Naive thymus-derived CD8-positive, alpha-beta T cell (primary cell): ENCODE measurements around the gene ALS2CL. TPM values are rescaled to one million over a fixed set of nuclear protein-coding genes. Genes with fewer than 3 reads are reported as not detected.
"Not testable (repeated sequence)": the region's sequence is repeated elsewhere in the genome, so short reads cannot be mapped to it uniquely, and the experiment has no call there.

Experiments
- ATAC-seq, 2 donors: fragments of 150-1000 bp; cut with Tn5 transposase in 1 of 2; sonication (Bioruptor Pico), chemical (Tn5 transposase) in 1 of 2; 1 replicate in 1 of 2; 2 replicates in 1 of 2; pipeline ENCODE4 v1.10.0; 2021; ENCODE audit warnings: mild to moderate bottlenecking in 2 of 2, moderate library complexity in 2 of 2
- POLR2A ChIA-PET: fragments of 350-600 bp; sonication (Branson Sonifier 250); formaldehyde crosslinking; loops from one replicate; lab custom pipeline; 2021; ENCODE audit warnings: antibody characterized with exemption; lab: Charles Lee
- DNase-seq, 10 donors: peaks; one replicate each; pipeline versions ENCODE4 v3.0.0 to v3.0.0-alpha.2; 2020 to 2022
- H3K27ac Mint-ChIP-seq, 10 donors: one replicate each; pipeline ENCODE4 v1.8.0; 2020 to 2022; ENCODE audit warnings: mild to moderate bottlenecking in 10 of 10, mixed read lengths in 10 of 10, moderate library complexity in 4 of 10, inconsistent platforms in 1 of 10
- H3K27me3 Mint-ChIP-seq, 5 donors: one replicate each; pipeline ENCODE4 v1.8.0; 2021 to 2022; ENCODE audit warnings: mixed read lengths in 5 of 5
- H3K36me3 Mint-ChIP-seq, 3 donors: one replicate each; pipeline ENCODE4 v1.8.0; 2020 to 2022; ENCODE audit warnings: mixed read lengths in 3 of 3, mild to moderate bottlenecking in 2 of 3, inconsistent platforms in 1 of 3
- H3K4me1 Mint-ChIP-seq, 4 donors: one replicate each; pipeline ENCODE4 v1.8.0; 2021 to 2022; ENCODE audit warnings: mixed read lengths in 4 of 4
- H3K4me3 Mint-ChIP-seq, 10 donors: one replicate each; pipeline ENCODE4 v1.8.0; 2020 to 2022; ENCODE audit warnings: mild to moderate bottlenecking in 10 of 10, mixed read lengths in 10 of 10, moderate library complexity in 6 of 10, inconsistent platforms in 1 of 10
- H3K9me3 Mint-ChIP-seq, 9 donors: one replicate each; pipeline ENCODE4 v1.8.0; 2020 to 2022; ENCODE audit warnings: mixed read lengths in 9 of 9, mild to moderate bottlenecking in 3 of 9, inconsistent platforms in 1 of 9, moderate library complexity in 1 of 9
- polyA plus RNA-seq, 3 donors: library from polyadenylated mRNA; unstranded; fragments of 300-500 nt; fragmentation: Illumina TruSeq; gene quantifications; one replicate each; pipeline ENCODE4 v1.2.3, GENCODE V29; 2021
- total RNA-seq, 8 experiments: library from RNA in 2 of 8; stranded (reverse) in 2 of 8; gene quantifications; one replicate each; pipeline ENCODE4 v1.2.3 and lab custom pipeline; 2021 to 2026

ALS2CL gene, protein sequence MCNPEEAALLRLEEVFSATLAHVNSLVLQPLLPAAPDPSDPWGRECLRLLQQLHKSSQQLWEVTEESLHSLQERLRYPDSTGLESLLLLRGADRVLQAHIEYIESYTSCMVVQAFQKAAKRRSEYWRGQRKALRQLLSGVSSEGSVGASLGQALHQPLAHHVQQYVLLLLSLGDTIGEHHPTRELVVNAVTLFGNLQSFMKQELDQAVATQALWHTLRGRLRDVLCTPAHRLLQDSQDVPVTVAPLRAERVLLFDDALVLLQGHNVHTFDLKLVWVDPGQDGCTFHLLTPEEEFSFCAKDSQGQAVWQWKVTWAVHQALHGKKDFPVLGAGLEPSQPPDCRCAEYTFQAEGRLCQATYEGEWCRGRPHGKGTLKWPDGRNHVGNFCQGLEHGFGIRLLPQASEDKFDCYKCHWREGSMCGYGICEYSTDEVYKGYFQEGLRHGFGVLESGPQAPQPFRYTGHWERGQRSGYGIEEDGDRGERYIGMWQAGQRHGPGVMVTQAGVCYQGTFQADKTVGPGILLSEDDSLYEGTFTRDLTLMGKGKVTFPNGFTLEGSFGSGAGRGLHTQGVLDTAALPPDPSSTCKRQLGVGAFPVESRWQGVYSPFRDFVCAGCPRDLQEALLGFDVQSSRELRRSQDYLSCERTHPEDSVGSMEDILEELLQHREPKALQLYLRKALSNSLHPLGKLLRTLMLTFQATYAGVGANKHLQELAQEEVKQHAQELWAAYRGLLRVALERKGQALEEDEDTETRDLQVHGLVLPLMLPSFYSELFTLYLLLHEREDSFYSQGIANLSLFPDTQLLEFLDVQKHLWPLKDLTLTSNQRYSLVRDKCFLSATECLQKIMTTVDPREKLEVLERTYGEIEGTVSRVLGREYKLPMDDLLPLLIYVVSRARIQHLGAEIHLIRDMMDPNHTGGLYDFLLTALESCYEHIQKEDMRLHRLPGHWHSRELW
- total RNA-seq = 10 to 100 TPM in 1 of 2 experiments, 1 to 10 TPM in 1; 9.1 to 10.2 TPM
- polyA plus RNA-seq = 1 to 10 TPM in 1 of 3 donors, under 1 TPM in 2; 0.48 to 1.2 (median 0.85) TPM
- total RNA-seq (lab: John Stamatoyannopoulos, UW) = 7.7 to 43.4 (median 24.8) reads per million in 6 experiments

DNA sequence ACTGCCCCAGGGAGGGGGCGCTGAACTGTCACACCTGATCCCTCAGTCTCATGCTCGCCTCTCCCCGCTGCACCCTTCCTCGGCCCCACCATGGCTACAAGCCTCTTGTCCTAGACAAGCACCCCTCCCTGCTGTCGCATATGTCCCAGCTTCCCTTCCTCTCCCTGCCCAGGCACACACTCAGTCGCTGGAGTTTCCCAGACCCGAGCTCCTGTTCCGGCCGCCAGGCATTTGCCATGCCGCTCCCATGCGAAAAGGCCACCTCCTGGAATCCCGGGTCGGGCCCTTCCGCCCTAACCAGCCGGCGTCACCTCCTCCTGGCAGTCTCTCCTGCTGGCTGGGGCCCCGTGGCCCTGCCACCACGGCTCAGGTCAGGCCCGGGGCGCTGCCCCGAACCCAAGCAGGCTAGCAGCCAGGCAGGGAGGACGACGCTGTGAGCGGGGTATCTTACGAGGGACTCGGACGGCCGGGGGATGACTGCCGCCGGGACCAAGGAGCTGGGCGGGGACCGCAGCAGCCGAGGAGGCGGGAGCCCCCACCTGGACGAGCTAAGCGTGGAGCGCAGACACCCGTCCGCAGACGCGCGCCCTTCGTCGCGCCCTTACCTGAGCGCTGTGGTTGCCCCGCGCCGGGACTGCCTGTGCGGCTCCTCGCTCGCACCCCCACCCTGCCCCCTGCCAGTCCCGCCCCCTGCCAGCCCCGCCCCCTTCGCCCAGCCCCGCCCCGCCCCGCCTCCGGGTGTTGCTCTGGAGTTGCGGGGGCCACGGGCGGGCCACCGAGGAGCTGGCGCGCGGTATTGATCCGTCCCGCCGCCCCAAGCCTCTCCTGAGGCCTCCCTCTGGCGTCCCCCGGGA is at the start of gene ALS2CL:
TSS of gene ALS2CL (minus strand) at position 642 of the 854 bp plus-strand sequence. CDS start 4,239 bp downstream, outside the sequence.
- DNase-seq = peak; percentile 50 to 83 (median 72)
- Mint-ChIP-seq H3K27ac (peak within 1 kb of the TSS in 9 of 10 donors; percentile 29 to 93 (median 83)), H3K9me3 (no peaks in the 10 kb centered on the region), H3K4me3 (peak within 1 kb of the TSS; percentile 72 to 90 (median 86)), H3K4me1 (peaks cover 27 to 59% (median 53%) of the 10 kb centered on the region in 4 donors), H3K27me3 (peaks cover 0 to 3% (median 0%) of the 10 kb centered on the region in 5 donors), H3K36me3 (no peaks in the 10 kb centered on the region)
- POLR2A ChIA-PET = interaction anchor here (1.1 to 1.2 kb wide), 2 partner anchors 63 to 155 kb away, joined by 3 to 4 read pairs; no protein-coding TSS in a partner anchor
- ATAC-seq = peak; percentile 78 to 85

DNA sequence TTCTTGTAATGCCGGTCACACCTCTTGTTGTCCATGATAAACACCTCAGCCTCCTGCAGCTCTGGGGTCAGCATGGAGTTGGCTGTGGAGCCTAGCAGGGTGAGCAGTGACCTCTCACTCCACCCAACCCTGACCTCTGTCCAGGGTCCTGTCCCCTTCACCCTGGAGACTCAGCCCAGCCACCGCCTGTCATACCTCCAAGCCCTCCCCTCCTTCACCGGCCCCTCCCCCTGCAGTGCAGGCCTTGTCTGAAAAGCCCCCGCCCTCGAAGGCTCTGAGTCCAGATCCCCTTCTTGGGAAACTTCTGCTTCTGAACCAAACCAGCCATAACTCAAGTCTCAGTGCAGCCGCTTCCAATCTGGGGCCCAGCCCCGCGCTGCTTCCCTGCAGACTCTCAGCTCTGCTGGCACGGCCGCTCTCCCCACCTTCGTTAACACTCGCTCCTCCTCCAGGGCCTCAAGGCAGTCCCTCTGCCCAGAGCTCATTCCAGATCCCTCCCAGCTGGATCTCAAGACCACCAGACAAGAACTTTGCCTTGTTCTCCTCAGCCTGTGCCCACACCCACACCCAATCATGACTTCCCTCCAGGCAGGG is 49.6 kb upstream of the ALS2CL start:
- ATAC-seq (no peak), DNase-seq (no peak)
- POLR2A ChIA-PET = no interaction called here
- Mint-ChIP-seq H3K36me3 (no peaks in the 10 kb centered on the region), H3K9me3 (no peaks in the 10 kb centered on the region), H3K27me3 (peaks cover 0 to 4% (median 0%) of the 10 kb centered on the region in 5 donors), H3K4me1 (peaks cover 0 to 2% (median 0%) of the 10 kb centered on the region in 4 donors), H3K27ac (no peak overlapping the region), H3K4me3 (no peak overlapping the region)

DNA sequence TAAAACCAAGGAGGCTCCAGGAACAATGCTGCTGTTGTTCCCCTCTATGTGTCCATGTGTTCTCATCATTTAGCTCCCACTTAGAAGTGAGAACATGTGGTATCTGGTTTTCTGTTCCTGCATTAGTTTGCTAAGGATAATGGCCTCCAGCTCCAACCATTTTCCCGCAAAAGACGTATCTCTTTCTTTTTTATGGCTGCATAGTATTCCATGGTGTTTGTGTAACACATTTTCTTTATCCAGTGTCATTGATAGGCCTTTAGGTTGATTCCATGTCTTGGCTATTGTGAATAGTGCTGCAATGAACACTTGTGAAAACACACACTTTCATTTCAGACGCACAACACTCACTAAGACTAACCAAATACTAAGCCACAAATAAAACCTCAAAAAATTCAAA is 46.1 kb upstream of the ALS2CL start:
- H3K36me3 Mint-ChIP-seq, ATAC-seq, H3K4me1 Mint-ChIP-seq, H3K4me3 Mint-ChIP-seq, POLR2A ChIA-PET, H3K9me3 Mint-ChIP-seq, H3K27ac Mint-ChIP-seq, DNase-seq: not testable (repeated sequence)
- peaks cover 0 to 15% (median 5%) of the 10 kb centered on the region in 5 donors for H3K27me3 Mint-ChIP-seq

DNA sequence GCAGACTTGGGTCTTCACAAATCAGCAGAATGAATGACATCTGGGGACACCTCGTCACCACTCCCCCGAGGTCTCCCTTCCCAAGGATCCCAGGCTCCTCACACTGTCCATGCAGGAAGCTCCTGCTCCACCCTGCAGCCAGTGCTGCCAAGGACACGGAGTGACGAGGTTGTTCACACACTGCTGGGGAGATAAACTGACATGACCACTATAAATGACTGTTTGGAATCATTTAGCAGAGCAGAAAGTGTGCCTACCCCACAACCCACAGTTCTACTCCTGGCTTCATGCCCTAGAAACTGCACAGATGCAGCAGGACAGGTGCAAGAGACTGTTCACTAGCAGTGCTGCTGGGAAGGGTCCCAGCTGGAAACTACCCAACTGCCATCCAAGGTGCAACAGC is 43.9 kb upstream of the ALS2CL start:
- POLR2A ChIA-PET = no interaction called here
- Mint-ChIP-seq H3K27me3 (peaks cover 0 to 18% (median 6%) of the 10 kb centered on the region in 5 donors), H3K9me3 (no peaks in the 10 kb centered on the region), H3K36me3 (peaks cover 0 to 1% (median 0%) of the 10 kb centered on the region in 3 donors), H3K4me1 (peaks cover 0 to 2% (median 0%) of the 10 kb centered on the region in 4 donors), H3K4me3 (no peak overlapping the region), H3K27ac (no peak overlapping the region)
- ATAC-seq (no peak), DNase-seq (no peak)

DNA sequence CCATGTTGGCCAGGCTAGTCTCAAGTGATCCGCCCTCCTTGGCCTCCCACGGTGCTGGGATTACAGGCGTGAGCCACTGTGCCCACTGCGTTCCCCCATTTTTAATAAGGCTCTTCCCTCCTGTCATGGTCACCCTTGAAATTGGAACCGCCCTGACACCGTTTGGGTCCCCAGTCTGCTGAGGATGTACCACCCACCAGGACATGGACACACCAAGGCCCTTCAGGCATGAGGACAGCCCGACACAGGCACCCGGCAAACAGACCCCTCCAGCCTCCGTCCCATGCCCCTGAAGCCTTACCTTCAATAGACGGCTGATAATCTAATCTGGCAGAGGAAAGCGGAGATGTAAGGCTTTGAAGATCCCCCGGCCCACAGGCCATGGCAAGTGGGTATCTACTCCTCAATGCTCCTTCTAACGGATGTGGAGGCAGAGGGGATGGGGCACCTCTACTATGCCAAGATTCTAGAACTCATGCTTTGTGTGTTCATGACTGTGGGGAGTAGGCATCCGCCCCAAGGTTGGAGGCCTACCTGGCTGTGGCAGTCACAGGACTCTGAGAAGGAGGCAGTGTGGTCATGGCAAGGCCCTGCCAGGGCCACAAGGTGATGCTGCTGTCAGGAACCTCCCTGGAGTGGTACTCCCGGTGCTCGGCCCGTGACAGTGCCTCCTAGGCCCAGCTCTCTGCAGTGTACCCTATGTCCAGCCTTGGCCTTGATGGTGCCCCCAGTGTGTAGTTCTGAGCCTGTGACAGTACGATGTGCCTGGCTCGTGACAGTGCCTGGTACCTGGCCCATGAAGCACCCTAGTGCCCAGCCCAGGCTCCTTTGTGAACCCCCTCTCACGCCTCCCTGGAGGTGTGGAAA is 42.8 kb upstream of the ALS2CL start:
- peaks cover 0 to 18% (median 9%) of the 10 kb centered on the region in 5 donors for H3K27me3 Mint-ChIP-seq
- peaks cover 0 to 1% (median 0%) of the 10 kb centered on the region in 3 donors for H3K36me3 Mint-ChIP-seq
- H3K27ac Mint-ChIP-seq = no peak overlapping the region
- no peaks in the 10 kb centered on the region for H3K4me1 Mint-ChIP-seq
- POLR2A ChIA-PET = no interaction called here
- H3K4me3 Mint-ChIP-seq = no peak overlapping the region
- DNase-seq (peak in 1 of 10 donors; percentile 59), ATAC-seq (no peak)
- H3K9me3 Mint-ChIP-seq = no peaks in the 10 kb centered on the region

DNA sequence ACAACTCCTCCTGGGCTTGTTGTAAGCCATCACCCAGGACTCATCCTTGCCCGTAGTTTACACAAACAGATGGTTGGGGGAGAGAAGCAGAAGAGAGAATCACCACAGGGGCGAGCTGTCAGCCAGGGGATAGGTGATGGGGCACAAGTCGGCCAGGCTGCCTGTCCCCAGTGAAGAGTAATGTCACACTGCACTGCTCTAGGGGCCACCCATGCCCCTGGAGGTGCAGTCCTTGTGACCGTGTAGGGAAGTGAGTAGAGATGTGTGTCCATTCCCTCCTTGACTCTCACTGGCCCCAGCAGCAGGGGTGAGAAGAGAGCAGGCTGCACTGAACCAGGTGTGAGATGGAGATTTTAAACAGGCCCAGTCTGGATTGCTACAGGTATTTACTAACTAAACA is 41.3 kb upstream of the ALS2CL start:
- DNase-seq (no peak), ATAC-seq (no peak)
- POLR2A ChIA-PET = no interaction called here
- Mint-ChIP-seq H3K27ac (peak overlapping the region in 1 of 10 donors; percentile 13), H3K27me3 (peaks cover 0 to 18% (median 9%) of the 10 kb centered on the region in 5 donors), H3K36me3 (peaks cover 0 to 1% (median 0%) of the 10 kb centered on the region in 3 donors), H3K4me3 (no peak overlapping the region), H3K4me1 (no peaks in the 10 kb centered on the region), H3K9me3 (no peaks in the 10 kb centered on the region)

DNA sequence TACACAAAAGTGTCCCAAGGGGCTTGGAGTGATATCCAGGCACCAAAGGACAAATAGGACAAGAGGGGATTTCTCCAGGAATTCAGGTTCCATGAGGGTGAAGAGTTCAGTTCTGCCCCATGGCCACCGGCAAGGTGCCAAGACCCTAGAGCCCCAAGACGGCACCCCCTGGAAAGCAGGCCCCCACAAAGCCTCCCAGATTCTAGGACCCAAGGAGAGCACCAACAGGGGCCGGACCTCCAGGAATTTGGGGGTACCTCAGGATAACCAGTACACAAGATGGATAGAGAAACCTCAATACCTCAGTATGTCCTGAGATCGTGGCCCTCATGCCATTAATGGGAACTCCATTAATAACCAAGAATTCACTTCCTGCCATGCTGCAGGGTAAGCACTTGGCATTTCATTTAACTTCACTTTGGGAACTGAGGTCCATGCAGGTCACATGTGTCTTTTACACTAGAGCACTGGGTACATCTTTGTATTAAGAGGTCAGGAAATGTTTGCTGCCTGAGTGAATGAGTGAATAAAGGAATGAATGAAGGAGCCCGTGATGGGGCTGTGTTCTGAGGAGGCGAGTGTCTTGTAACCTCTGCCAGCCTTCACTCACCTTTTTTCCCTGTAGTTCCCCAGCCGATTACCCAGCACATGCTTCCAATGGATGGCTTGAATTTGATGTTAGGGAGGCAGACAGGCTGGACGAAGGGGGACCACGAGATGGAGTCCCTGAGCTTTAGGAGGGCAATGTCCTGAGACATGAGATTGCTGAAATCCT is 39.7 kb upstream of the ALS2CL start:
- Mint-ChIP-seq H3K4me1 (no peaks in the 10 kb centered on the region), H3K36me3 (peaks cover 0 to 1% (median 0%) of the 10 kb centered on the region in 3 donors), H3K27ac (no peak overlapping the region), H3K9me3 (no peaks in the 10 kb centered on the region), H3K4me3 (no peak overlapping the region), H3K27me3 (peaks cover 0 to 18% (median 9%) of the 10 kb centered on the region in 5 donors)
- DNase-seq (no peak), ATAC-seq (no peak)
- POLR2A ChIA-PET = no interaction called here

DNA sequence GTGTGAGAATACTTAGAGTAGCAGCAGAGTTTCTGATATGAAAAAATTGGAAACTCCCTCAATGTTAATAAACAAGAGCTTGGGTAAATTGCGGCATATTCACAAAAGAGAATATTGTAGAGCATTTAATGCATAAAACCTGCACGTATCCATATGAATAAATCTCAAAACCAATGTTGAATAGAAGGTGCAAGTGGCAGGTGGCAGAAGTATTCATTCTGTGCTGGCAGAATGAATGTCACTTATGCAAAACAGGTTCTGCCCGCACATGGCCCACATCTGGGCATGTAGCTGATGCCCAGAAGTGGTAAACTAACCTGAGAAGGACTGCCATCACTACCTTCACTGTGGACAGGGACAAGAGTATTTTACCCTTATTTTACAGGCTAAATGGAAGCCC is 38.3 kb upstream of the ALS2CL start:
- Mint-ChIP-seq H3K27ac (no peak overlapping the region), H3K4me1 (no peaks in the 10 kb centered on the region), H3K27me3 (peaks cover 0 to 9% (median 6%) of the 10 kb centered on the region in 5 donors), H3K36me3 (peaks cover 0 to 1% (median 0%) of the 10 kb centered on the region in 3 donors), H3K4me3 (no peak overlapping the region), H3K9me3 (no peaks in the 10 kb centered on the region)
- POLR2A ChIA-PET = no interaction called here
- ATAC-seq (no peak), DNase-seq (no peak)

DNA sequence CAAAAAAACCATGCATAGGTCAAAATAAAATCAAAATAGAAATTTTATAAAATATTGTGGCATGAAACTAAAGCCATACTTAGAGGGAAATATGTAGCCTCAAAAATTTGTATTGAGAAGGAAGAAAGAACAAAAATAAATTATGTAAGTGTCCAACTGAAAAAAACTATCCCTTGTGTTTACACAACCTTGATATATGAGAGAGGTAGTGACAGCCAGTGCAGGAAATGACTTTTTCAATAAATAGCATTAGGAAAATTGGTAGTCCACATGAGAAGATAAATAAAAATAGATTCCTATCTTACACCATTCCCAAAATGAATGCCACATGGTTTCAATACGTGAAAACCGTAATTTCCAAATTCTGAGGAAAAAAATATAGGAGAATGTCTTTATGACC is 37.3 kb upstream of the ALS2CL start:
- Mint-ChIP-seq H3K4me1 (no peaks in the 10 kb centered on the region), H3K27ac (no peak overlapping the region), H3K27me3 (peaks cover 0 to 11% (median 6%) of the 10 kb centered on the region in 5 donors), H3K9me3 (no peaks in the 10 kb centered on the region), H3K4me3 (no peak overlapping the region), H3K36me3 (peaks cover 0 to 1% (median 0%) of the 10 kb centered on the region in 3 donors)
- POLR2A ChIA-PET = no interaction called here
- ATAC-seq (no peak), DNase-seq (no peak)

DNA sequence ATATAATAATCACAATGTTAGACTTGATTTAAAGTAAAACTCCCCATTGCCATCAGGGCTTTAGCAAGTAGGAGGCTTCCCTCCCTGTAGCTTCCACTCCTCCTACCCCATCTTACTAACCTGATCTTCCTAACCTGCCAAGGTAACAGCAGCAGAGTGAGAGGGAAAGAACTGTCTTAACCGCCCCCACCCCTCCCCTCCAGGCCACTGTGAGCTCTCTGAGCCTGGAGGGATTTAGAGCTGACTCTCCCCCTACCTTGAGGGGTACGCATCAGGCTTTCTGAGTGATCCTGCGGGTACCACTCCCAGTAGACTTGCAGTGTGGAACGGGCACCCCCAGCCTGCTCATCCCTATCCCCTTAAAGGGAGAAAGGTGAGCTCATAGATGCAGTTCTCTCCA is 35.6 kb upstream of the ALS2CL start:
- no peak for DNase-seq
- no peak for ATAC-seq
- Mint-ChIP-seq H3K27me3 (peaks cover 0 to 11% (median 4%) of the 10 kb centered on the region in 5 donors), H3K9me3 (no peaks in the 10 kb centered on the region), H3K4me1 (no peaks in the 10 kb centered on the region), H3K36me3 (no peaks in the 10 kb centered on the region), H3K27ac (peak overlapping the region in 1 of 10 donors; percentile 71), H3K4me3 (no peak overlapping the region)
- POLR2A ChIA-PET = no interaction called here
